GM12878 (cell line): ENCODE results near the gene TLK2. TPM values are rescaled to one million over a fixed set of nuclear protein-coding genes. Genes with fewer than 3 reads are reported as not detected.
"Not testable (repeated sequence)": the region's sequence is repeated elsewhere in the genome, so short reads cannot be mapped to it uniquely, and the experiment has no call there.

Experiments
- ATAC-seq: fragments of 200-7000 bp; cut with Tn5 transposase; 3 replicates; pipeline ENCODE4 v1.9.1; 2020; ENCODE audit warnings: mild to moderate bottlenecking, moderate library complexity
- BruUV-seq: library from RNA; stranded (reverse); fragments of 400-500 nt; replicated peaks from 2 replicates; lab custom pipeline; 2021; lab: Mats Ljungman, UMichigan
- CTCF ChIA-PET: fragments of 300-600 bp; sonication (Branson Sonifier 250); formaldehyde crosslinking; extraction: SDS; loops from one replicate; lab custom pipeline; 2021; ENCODE audit warnings: inconsistent platforms; lab: Yijun Ruan, JAX
- POLR2A ChIA-PET: fragments of 350-600 bp; formaldehyde crosslinking; extraction: SDS; loops from one replicate; lab custom pipeline; 2021; ENCODE audit warnings: inconsistent platforms; lab: Charles Lee
- RAD21 ChIA-PET: fragments of 300-600 bp; sonication (Branson Sonifier 250); formaldehyde crosslinking; loops from one replicate; lab custom pipeline; 2023; ENCODE audit warnings: antibody characterized with exemption; ENCODE audit not compliant: unreplicated experiment; lab: Charles Lee
- SMC1A ChIA-PET: fragments of 300-600 bp; sonication (Branson Sonifier 250); formaldehyde crosslinking; loops from one replicate; lab custom pipeline; 2023; ENCODE audit not compliant: unreplicated experiment, uncharacterized antibody; lab: Charles Lee
- DNase-seq: peaks from one replicate; pipeline ENCODE4 v3.0.0-alpha.2; 2011; ENCODE audit warnings: low read depth, low spot score
- FAIRE-seq: peaks from 3 replicates; lab custom pipeline; 2011; peaks lifted over from hg19 to GRCh38; lab: Jason Lieb, UNC
- H2AFZ ChIP-seq: 2 replicates; pipeline ENCODE4 v1.6.0; 2011; ENCODE audit warnings: low read depth, low read length, control low read depth; ENCODE audit not compliant: control insufficient read depth
- H3K27ac ChIP-seq: 2 replicates; pipeline ENCODE4 v1.5.1; 2011; ENCODE audit warnings: control low read depth; ENCODE audit not compliant: control insufficient read depth, insufficient read depth
- H3K27me3 ChIP-seq, 2 experiments: replicated peaks in 1 of 2; 2 replicates each; pipeline versions ENCODE4 v1.6.0 to v1.6.1; 2011; ENCODE audit warnings: low read length in 1 of 2; ENCODE audit not compliant: control insufficient read depth in 2 of 2, insufficient read depth in 2 of 2
- H3K36me3 ChIP-seq, 2 experiments: 2 replicates each; pipeline ENCODE4 v1.5.1; 2011; ENCODE audit warnings: low read length in 1 of 2; ENCODE audit not compliant: control insufficient read depth in 2 of 2, insufficient read depth in 2 of 2
- H3K4me1 ChIP-seq: 2 replicates; pipeline ENCODE4 v1.6.1; 2011; ENCODE audit warnings: mild to moderate bottlenecking, low read length, moderate library complexity, mixed read lengths; ENCODE audit not compliant: control insufficient read depth, insufficient read depth
- H3K4me2 ChIP-seq: 2 replicates; pipeline ENCODE4 v1.6.0; 2011; ENCODE audit warnings: control low read depth; ENCODE audit not compliant: control insufficient read depth, insufficient read depth
- H3K4me3 ChIP-seq: fragments of 200-600 bp; sonication (generic); 2 replicates; pipeline ENCODE4 v1.5.1; 2016
- H3K79me2 ChIP-seq: 2 replicates; pipeline ENCODE4 v1.6.0; 2011; ENCODE audit warnings: low read length; ENCODE audit not compliant: control insufficient read depth, insufficient read depth
- H3K9ac ChIP-seq: 2 replicates; pipeline ENCODE4 v1.8.0; 2011; ENCODE audit warnings: low read length, control low read depth, mixed read lengths; ENCODE audit not compliant: control insufficient read depth, insufficient read depth
- H3K9me3 ChIP-seq: replicated peaks from 3 replicates; pipeline ENCODE4 v1.5.1; 2011; ENCODE audit warnings: mild to moderate bottlenecking, low read length; ENCODE audit not compliant: control insufficient read depth, insufficient read depth
- H4K20me1 ChIP-seq: 2 replicates; pipeline ENCODE4 v1.6.0; 2011; ENCODE audit not compliant: control insufficient read depth, insufficient read depth
- WGBS: methylation state at CpG from one replicate; pipeline ENCODE4 v1.1.6; 2016; ENCODE audit warnings: low lambda C conversion rate; ENCODE audit not compliant: insufficient replicate concordance, insufficient coverage; ENCODE audit errors: missing lambda C conversion rate; 5-methylcytosine and 5-hydroxymethylcytosine counted together
- in situ Hi-C: fragments of 300-500 bp; cut with MboI; formaldehyde crosslinking; loops from 9 replicates; pipeline ENCODE4 v1.14.3; 2018; ENCODE audit warnings: mixed read lengths
- intact Hi-C: fragments of 100-400 bp; cut with micrococcal nuclease; formaldehyde crosslinking; loops from one replicate; pipeline ENCODE4 v1.14.2; 2022; ENCODE audit not compliant: unreplicated experiment
- polyA plus RNA-seq, 11 experiments: library from polyadenylated mRNA; depleted of rRNA in 4 of 11; unstranded in 6 of 11; stranded (reverse) in 5 of 11; fragments of >200 nt; fragmentation: Nextera tagmentation in 4 of 11; fragmentation: Illumina TruSeq in 1 of 11; extraction: Ambion mirVana in 4 of 11; extraction: Trizol in 1 of 11; gene quantifications; 1 replicate in 1 of 11; 2 replicates in 10 of 11; pipeline versions ENCODE4 v1.2.1 to v1.2.3, GENCODE V29; 2011 to 2016; ENCODE audit warnings: inconsistent platforms in 2 of 11, missing spikeins in 2 of 11, low read depth in 1 of 11
- total RNA-seq, 4 experiments: library from RNA; depleted of rRNA in 3 of 4; stranded (reverse); fragments of >200 nt in 3 of 4; fragmentation: Illumina TruSeq in 1 of 4; extraction: Trizol in 1 of 4; gene quantifications; 2 replicates each; pipeline versions ENCODE4 v1.2.1 to v1.2.3, GENCODE V29; 2013 to 2021

TLK2 gene
- total and polyA plus RNA-seq, 10 of the 15 experiments (the other 5 are each of a cell fraction or from before 2014, with no cell fraction given) = 12.1 to 51.2 (median 27.5) TPM

GRCh38 chr17:62558941-62559340, 80.3 kb downstream of the TLK2 start:
- H3K4me2 ChIP-seq, ATAC-seq, DNase-seq, BruUV-seq, in situ Hi-C loops, H3K27ac ChIP-seq, H3K4me3 ChIP-seq, SMC1A ChIA-PET, H3K27me3 ChIP-seq, FAIRE-seq, RAD21 ChIA-PET, H3K4me1 ChIP-seq, POLR2A ChIA-PET, H3K9ac ChIP-seq, H3K79me2 ChIP-seq, H4K20me1 ChIP-seq, intact Hi-C loops, H3K9me3 ChIP-seq, H2AFZ ChIP-seq: not testable (repeated sequence)
- CTCF ChIA-PET = interaction anchor here (1.1 kb wide), 2 partner anchors 13 to 137 kb away, joined by 3 to 5 read pairs; no protein-coding TSS in a partner anchor
- peaks cover 0 to 15% of the 10 kb centered on the region in 2 experiments; a peak in 3 of 4 replicates for H3K36me3 ChIP-seq
- WGBS = 42% methylated on average over 4 of the region's 4 CpGs

GRCh38 chr17:62560971-62561370, 82.3 kb downstream of the TLK2 start:
- RAD21 ChIA-PET, H3K27ac ChIP-seq, FAIRE-seq, in situ Hi-C loops, ATAC-seq, H3K9ac ChIP-seq, SMC1A ChIA-PET, H3K4me2 ChIP-seq, H3K79me2 ChIP-seq, CTCF ChIA-PET, H3K9me3 ChIP-seq, H4K20me1 ChIP-seq, POLR2A ChIA-PET, DNase-seq, H3K4me1 ChIP-seq, BruUV-seq, H3K27me3 ChIP-seq, intact Hi-C loops, H3K4me3 ChIP-seq, H2AFZ ChIP-seq: not testable (repeated sequence)
- WGBS = 87% methylated on average over 2 of the region's 2 CpGs
- H3K36me3 ChIP-seq = peaks cover 0 to 21% of the 10 kb centered on the region in 2 experiments; a peak in 3 of 4 replicates
